Jurkat, Clone E6-1 (cell line): ENCODE data around the gene KLHL22.
"Not testable (repeated sequence)": the region's sequence is repeated elsewhere in the genome, so short reads cannot be mapped to it uniquely, and the experiment has no call there.

Source experiments
- DNase-seq: peaks from one replicate; pipeline ENCODE4 v3.0.0-alpha.2; 2011; ENCODE audit warnings: low read depth, low spot score
- H3K4me3 ChIP-seq: 2 replicates; pipeline ENCODE4 v1.5.1; 2011; ENCODE audit warnings: mild to moderate bottlenecking, low read length, control low read depth, moderate library complexity

The KLHL22 gene

DNA sequence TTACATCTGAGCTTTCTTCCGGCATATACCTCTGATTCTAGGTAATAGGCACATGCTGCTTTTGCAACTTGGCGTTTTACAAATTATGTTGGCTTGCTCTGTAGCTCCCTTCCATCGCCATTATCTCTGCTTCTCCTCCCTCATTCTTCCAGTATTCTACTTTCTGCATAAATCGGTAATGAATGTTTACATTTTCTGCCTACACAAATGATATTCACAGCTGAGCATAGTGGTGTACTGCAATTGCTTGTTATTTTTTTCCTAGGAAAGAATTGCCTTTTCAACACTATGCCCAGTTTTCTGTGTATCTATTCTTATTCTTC is 30.7 kb upstream of the KLHL22 start:
- DNase-seq = no peak
- no peak overlapping the region for H3K4me3 ChIP-seq

GRCh38 chr22:20525048-20525447 is 29.5 kb upstream of the KLHL22 start:
- DNase-seq = no peak
- no peak overlapping the region for H3K4me3 ChIP-seq

GRCh38 chr22:20524004-20524481 is 28.4 kb upstream of the KLHL22 start:
- peak; percentile 75 for DNase-seq
- H3K4me3 ChIP-seq = peak overlapping the region; percentile 17; the same call in 1 of the 2 replicates

- DNase-seq = peak; percentile 74
- H3K4me3 ChIP-seq = peak overlapping the region; percentile 0; the same call in 1 of the 2 replicates
Measured at GRCh38 chr22:20523086-20523983, 27.7 kb upstream of the KLHL22 start.

DNA sequence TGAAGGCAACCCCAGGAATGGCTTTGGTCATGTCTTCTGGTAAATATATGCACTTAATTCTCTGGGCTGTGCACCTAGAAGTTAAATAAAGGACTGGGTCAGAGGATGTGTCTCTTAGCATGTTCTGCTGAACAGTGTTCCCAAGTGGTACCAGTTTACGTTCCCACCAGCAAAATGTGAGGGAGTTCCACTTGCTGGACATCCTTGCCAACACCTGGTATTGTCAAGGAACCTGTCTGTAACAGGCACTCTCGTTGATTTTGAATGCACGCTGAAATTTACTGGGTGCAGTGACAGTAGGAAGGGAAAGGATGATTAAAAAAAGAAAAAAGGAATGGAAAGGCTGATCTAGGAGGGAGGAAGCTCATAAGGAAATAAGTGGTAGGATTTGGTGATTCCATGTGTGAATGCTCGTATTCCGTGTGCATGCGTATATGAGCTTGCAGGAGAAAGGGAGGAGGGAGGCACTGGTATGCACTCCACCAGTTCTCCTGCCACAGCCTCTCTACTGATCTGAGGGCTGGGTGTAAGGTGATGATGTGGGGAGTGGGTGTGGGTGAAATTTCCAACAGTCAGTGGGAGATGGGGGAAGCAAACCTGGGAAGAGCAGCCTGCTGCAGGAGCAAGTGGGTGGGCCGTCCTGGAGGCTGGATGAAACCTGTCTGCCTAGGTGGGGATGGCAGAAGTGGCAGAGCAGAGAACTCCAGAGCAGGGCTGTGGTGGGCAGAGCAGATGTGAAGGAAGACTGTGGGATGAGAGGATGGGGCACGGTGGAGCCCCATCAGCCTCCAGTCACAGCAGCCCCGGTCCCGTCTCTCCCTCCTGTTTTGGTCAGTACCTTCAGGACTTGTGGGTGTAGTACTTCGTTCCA is 26.8 kb upstream of the KLHL22 start:
- H3K4me3 ChIP-seq = no peak overlapping the region
- no peak for DNase-seq

- H3K4me3 ChIP-seq = no peak overlapping the region
- DNase-seq = no peak
Measured at GRCh38 chr22:20520093-20520511, 24.5 kb upstream of the KLHL22 start.

DNA sequence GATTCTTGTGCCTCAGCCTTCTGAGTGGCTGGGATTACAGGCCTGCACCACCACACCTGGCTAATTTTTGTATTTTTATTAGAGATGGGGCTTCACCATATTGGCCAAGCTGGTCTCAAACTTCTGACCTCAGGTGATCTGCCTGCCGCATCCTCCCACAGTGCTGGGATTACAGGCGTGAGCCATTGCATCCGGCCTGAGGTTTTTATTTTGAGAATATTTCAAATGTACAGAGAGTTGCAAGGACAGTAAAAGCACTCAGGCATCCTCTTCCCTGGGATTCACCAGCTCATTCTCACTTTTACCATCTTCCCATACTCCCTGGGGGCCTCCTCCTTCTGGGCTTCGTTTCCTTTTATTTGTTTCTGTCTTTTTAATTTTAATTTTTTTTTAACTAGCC is 24.0 kb upstream of the KLHL22 start:
- DNase-seq = no peak
- no peak overlapping the region for H3K4me3 ChIP-seq

- no peak overlapping the region for H3K4me3 ChIP-seq
- DNase-seq = no peak
Measured at GRCh38 chr22:20517841-20518592, 22.4 kb upstream of the KLHL22 start.

GRCh38 chr22:20517422-20517821 is 21.8 kb upstream of the KLHL22 start:
- DNase-seq = no peak
- no peak overlapping the region for H3K4me3 ChIP-seq

DNA sequence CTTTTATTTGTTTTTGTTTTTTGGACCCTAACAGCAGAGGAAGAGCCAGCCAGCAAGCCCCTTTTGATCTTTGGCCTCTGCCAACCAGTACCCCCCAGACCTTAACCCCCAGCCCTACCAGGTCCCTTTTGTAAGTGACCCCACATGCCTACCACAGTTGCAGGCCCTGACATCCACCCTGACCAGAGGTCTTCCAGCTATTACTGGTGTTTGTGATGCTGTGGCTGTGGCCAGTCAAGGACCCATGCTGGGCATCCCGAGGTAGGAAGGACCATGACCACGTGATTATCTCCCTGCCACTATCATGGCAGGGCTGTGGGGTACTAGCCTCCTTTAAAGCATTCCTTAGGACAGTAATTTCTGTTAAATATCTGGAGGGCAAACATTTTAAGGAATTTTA is 20.8 kb upstream of the KLHL22 start:
- DNase-seq = no peak
- H3K4me3 ChIP-seq = no peak overlapping the region

GRCh38 chr22:20514658-20515406 is 19.2 kb upstream of the KLHL22 start:
- H3K4me3 ChIP-seq = no peak overlapping the region

GRCh38 chr22:20511578-20512229 is 16.1 kb upstream of the KLHL22 start:
- no peak for DNase-seq
- no peak overlapping the region for H3K4me3 ChIP-seq

More at GRCh38 chr22:20514658-20515406, 19.2 kb upstream of the KLHL22 start:
- DNase-seq = no peak

DNA sequence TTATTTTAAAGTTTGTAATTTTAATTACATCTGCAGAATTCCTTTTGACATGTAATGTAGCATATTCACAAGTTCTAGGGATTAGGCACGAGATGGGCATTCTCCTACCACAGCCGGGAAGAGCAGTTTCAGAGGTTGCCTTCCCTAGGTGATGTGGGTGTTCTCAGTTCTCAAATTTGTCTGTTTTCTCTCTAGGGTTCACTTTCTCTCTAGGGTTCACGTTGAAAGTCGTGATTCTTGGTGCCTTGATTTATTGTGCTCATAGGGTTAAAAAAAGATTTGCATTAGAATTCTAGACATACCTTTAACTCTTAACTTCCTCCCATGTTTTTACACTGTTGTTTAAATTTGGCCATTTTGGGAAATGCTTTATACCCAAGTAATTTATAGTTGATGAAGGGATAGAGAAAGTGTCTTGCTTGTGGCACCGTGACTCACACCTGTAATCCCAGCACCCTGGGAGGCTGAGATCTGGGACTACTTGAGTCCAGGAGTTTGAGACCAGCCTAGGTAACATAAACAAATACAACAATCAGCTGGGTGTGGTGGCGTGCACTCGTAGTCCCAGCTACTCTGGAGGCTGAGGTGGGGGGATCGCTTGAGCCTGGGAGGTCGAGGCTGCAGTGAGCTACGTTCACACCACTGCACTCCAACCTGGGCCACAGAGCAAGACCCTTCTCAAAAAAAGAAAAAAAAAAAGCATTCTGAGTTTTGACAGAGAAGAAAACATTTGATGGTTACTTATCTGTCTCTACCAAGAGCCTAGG is 15.4 kb upstream of the KLHL22 start:
- DNase-seq = no peak
- no peak overlapping the region for H3K4me3 ChIP-seq

GRCh38 chr22:20509344-20510047 is 13.9 kb upstream of the KLHL22 start:
- peak overlapping the region; percentile 98 for H3K4me3 ChIP-seq
- no peak for DNase-seq

GRCh38 chr22:20508815-20509271 is 13.2 kb upstream of the KLHL22 start:
- H3K4me3 ChIP-seq = peak overlapping the region; percentile 98
- no peak for DNase-seq

DNA sequence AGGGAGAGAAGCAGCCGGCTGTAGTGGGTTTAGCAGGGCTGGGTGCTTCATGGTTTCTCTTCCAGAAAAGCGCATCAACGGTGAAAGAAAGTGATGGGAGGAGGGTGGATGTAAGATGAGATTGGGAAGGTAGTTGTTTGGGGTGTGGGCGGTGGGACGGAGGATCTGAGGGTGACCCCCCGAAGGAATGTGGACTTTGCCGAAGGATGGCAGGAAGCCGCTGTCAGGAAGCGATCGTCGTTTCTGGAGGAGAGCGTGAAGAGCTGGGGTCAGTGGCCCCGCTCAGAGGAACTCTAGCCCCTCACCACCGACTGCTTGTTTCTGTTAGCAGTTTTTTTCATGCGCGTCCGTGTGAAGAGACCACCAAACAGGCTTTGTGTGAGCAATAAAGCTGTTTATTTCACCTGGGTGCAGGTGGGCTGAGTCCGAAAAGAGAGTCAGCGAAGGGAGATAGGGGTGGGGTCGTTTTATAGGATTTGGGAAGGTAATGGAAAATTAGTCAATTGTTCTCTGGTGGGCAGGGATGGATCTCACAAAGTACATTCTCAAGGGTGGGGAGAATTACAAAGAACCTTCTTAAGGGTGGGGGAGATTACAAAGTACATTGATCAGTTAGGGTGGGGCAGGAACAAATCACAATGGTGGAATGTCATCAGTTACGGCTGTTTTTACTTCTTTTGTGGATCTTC is 12.6 kb upstream of the KLHL22 start:
- peak overlapping the region; percentile 98 for H3K4me3 ChIP-seq
- DNase-seq = not testable (repeated sequence)
